Trophoblast cell (in vitro differentiated cells and primary cell): ENCODE measurements around the gene LBX2.

ENCODE experiments used
- DNase-seq, 2 donors: peaks; one replicate each; pipeline ENCODE4 v3.0.0-alpha.2; 2016
- H2AFZ ChIP-seq: 2 replicates; pipeline ENCODE4 v1.6.1; 2013; ENCODE audit warnings: low read length, moderate library complexity, mild to moderate bottlenecking; ENCODE audit not compliant: insufficient read depth, poor library complexity
- H2AK5ac ChIP-seq: 2 replicates; pipeline ENCODE4 v1.6.1; 2013; ENCODE audit warnings: mild to moderate bottlenecking, low read length
- H2BK120ac ChIP-seq: 2 replicates; pipeline ENCODE4 v1.6.1; 2013; ENCODE audit warnings: low read length, mild to moderate bottlenecking, moderate library complexity; ENCODE audit not compliant: insufficient read depth, poor library complexity
- H2BK12ac ChIP-seq: 2 replicates; pipeline ENCODE4 v1.6.1; 2013; ENCODE audit warnings: mild to moderate bottlenecking, low read length, moderate library complexity
- H2BK5ac ChIP-seq: 2 replicates; pipeline ENCODE4 v1.6.1; 2013; ENCODE audit warnings: low read length, low read depth, moderate library complexity, mild to moderate bottlenecking; ENCODE audit not compliant: poor library complexity
- H3K14ac ChIP-seq: 2 replicates; pipeline ENCODE4 v1.6.1; 2013; ENCODE audit warnings: mild to moderate bottlenecking, low read length
- H3K18ac ChIP-seq: 2 replicates; pipeline ENCODE4 v1.6.1; 2013; ENCODE audit warnings: mild to moderate bottlenecking, low read length
- H3K23ac ChIP-seq: 2 replicates; pipeline ENCODE4 v1.6.1; 2013; ENCODE audit warnings: low read length
- H3K27ac ChIP-seq: 2 replicates; pipeline ENCODE4 v1.5.1; 2013; ENCODE audit warnings: low read depth, mild to moderate bottlenecking, inconsistent platforms, low read length, moderate library complexity
- H3K27me3 ChIP-seq: 2 replicates; pipeline ENCODE4 v1.6.1; 2013; ENCODE audit warnings: inconsistent platforms, mild to moderate bottlenecking, low read length, moderate library complexity; ENCODE audit not compliant: insufficient read depth
- H3K36me3 ChIP-seq, 2 experiments: 1 replicate in 1 of 2; 2 replicates in 1 of 2; pipeline ENCODE4 v1.6.1; 2013; ENCODE audit warnings: low read length in 2 of 2, mild to moderate bottlenecking in 2 of 2, moderate library complexity in 1 of 2; ENCODE audit not compliant: insufficient read depth in 2 of 2, control insufficient read depth in 1 of 2
- H3K4ac ChIP-seq: 2 replicates; pipeline ENCODE4 v1.6.1; 2013; ENCODE audit warnings: low read depth, mild to moderate bottlenecking, low read length, moderate library complexity
- H3K4me1 ChIP-seq, 2 experiments: 1 replicate in 1 of 2; 2 replicates in 1 of 2; pipeline ENCODE4 v1.6.1; 2013; ENCODE audit warnings: low read length in 2 of 2, mild to moderate bottlenecking in 2 of 2, moderate library complexity in 1 of 2; ENCODE audit not compliant: insufficient read depth in 2 of 2, control insufficient read depth in 1 of 2
- H3K4me2 ChIP-seq: 2 replicates; pipeline ENCODE4 v1.6.1; 2013; ENCODE audit warnings: inconsistent platforms, mild to moderate bottlenecking, low read length, moderate library complexity
- H3K4me3 ChIP-seq: 2 replicates; pipeline ENCODE4 v1.5.1; 2013; ENCODE audit warnings: mild to moderate bottlenecking, low read depth, low read length, inconsistent platforms
- H3K79me1 ChIP-seq: one replicate; pipeline ENCODE4 v1.6.1; 2013; ENCODE audit warnings: low read length
- H3K79me2 ChIP-seq: 2 replicates; pipeline ENCODE4 v1.6.1; 2013; ENCODE audit warnings: low read length, mild to moderate bottlenecking; ENCODE audit not compliant: control insufficient read depth, insufficient read depth, poor library complexity
- H3K9ac ChIP-seq: 2 replicates; pipeline ENCODE4 v1.6.1; 2013; ENCODE audit warnings: mild to moderate bottlenecking, low read length
- H3K9me3 ChIP-seq: 2 replicates; pipeline ENCODE4 v1.6.1; 2013; ENCODE audit warnings: low read depth, mild to moderate bottlenecking, control low read depth, inconsistent platforms, low read length; ENCODE audit not compliant: insufficient read depth
- H4K12ac ChIP-seq: 2 replicates; pipeline ENCODE4 v1.6.1; 2013; ENCODE audit warnings: low read depth, mild to moderate bottlenecking, low read length, moderate library complexity
- H4K8ac ChIP-seq: 2 replicates; pipeline ENCODE4 v1.6.1; 2013; ENCODE audit warnings: low read depth, mild to moderate bottlenecking, low read length, moderate library complexity
- H4K91ac ChIP-seq: one replicate; pipeline ENCODE4 v1.6.1; 2013; ENCODE audit warnings: low read depth, mild to moderate bottlenecking, low read length, moderate library complexity
- WGBS: extraction: QIAGEN DNeasy Blood & Tissue Kit; methylation state at CpG from one replicate; pipeline ENCODE4 v1.1.7; 2013; ENCODE audit warnings: missing lambda C conversion rate; ENCODE audit not compliant: insufficient read length, insufficient coverage; ENCODE audit errors: extremely low coverage; 5-methylcytosine and 5-hydroxymethylcytosine counted together

LBX2 gene

GRCh38 chr2:74507145-74507925 is 7.9 kb upstream of the LBX2 start, which contains the start of gene PCGF1:
Gene PCGF1 (minus strand): TSS chr2:74507695. CDS start chr2:74507668, 27 bp downstream.
- peak within 1 kb of the TSS; percentile 94 for H2BK120ac ChIP-seq
- peaks cover 16% of the 10 kb centered on the region for H3K79me2 ChIP-seq
- no CpG with 5 or more reads among the region's 56 CpGs for WGBS
- H2AFZ ChIP-seq = peak within 1 kb of the TSS; percentile 98
- H3K14ac ChIP-seq = peak within 1 kb of the TSS; percentile 99
- peak within 1 kb of the TSS; percentile 98 for H3K27ac ChIP-seq
- peaks cover 36% of the 10 kb centered on the region for H3K27me3 ChIP-seq
- peak within 1 kb of the TSS; percentile 98 for H3K4me3 ChIP-seq
- H2BK5ac ChIP-seq = peak within 1 kb of the TSS; percentile 95
- peak within 1 kb of the TSS; percentile 7 for H2BK12ac ChIP-seq
- H3K79me1 ChIP-seq = peaks cover 27% of the 10 kb centered on the region
- H2AK5ac ChIP-seq = peak within 1 kb of the TSS; percentile 80
- H4K91ac ChIP-seq = peak within 1 kb of the TSS; percentile 99
- peak; percentile 99 to 100 for DNase-seq
- peak within 1 kb of the TSS; percentile 96 for H3K9ac ChIP-seq
- peak within 1 kb of the TSS; percentile 93 for H4K12ac ChIP-seq
- H3K36me3 ChIP-seq = peaks cover 8 to 11% of the 10 kb centered on the region in 2 experiments
- no peak within 1 kb of the TSS for H3K23ac ChIP-seq
- H3K9me3 ChIP-seq = peaks cover 2% of the 10 kb centered on the region
- H3K18ac ChIP-seq = peak within 1 kb of the TSS; percentile 97
- peak within 1 kb of the TSS; percentile 88 for H3K4ac ChIP-seq
- peaks cover 19 to 20% of the 10 kb centered on the region in 2 experiments for H3K4me1 ChIP-seq
- H4K8ac ChIP-seq = peak within 1 kb of the TSS; percentile 98
- peak within 1 kb of the TSS; percentile 95 for H3K4me2 ChIP-seq

- Histone ChIP-seq H3K4me3 (no peak overlapping the region), H3K4me2 (no peak overlapping the region), H3K4me1 (peaks cover 19 to 24% of the 10 kb centered on the region in 2 experiments), H3K27ac (no peak overlapping the region), H3K9ac (no peak overlapping the region), H4K8ac (no peak overlapping the region), H4K91ac (no peak overlapping the region), H3K36me3 (peaks cover 8 to 11% of the 10 kb centered on the region in 2 experiments), H4K12ac (no peak overlapping the region), H2BK120ac (no peak overlapping the region), H2BK5ac (no peak overlapping the region), H3K27me3 (peaks cover 39% of the 10 kb centered on the region), H3K18ac (no peak overlapping the region), H3K79me2 (peaks cover 16% of the 10 kb centered on the region), H3K9me3 (peaks cover 2% of the 10 kb centered on the region), H2AK5ac (no peak overlapping the region), H2BK12ac (no peak overlapping the region), H2AFZ (no peak overlapping the region), H3K14ac (no peak overlapping the region), H3K4ac (no peak overlapping the region), H3K79me1 (peaks cover 28% of the 10 kb centered on the region), H3K23ac (no peak overlapping the region)
- DNase-seq = no peak
- WGBS = no CpG with 5 or more reads among the region's 14 CpGs
Measured at GRCh38 chr2:74505448-74506246, 6.2 kb upstream of the LBX2 start.

- WGBS = no CpG with 5 or more reads among the region's 3 CpGs
- Histone ChIP-seq H3K23ac (no peak overlapping the region), H3K14ac (no peak overlapping the region)
Measured at GRCh38 chr2:74504591-74504990, 5.2 kb upstream of the LBX2 start.

More at GRCh38 chr2:74504591-74504990, 5.2 kb upstream of the LBX2 start:
- no peak overlapping the region for H2BK120ac ChIP-seq
- no peak overlapping the region for H2AK5ac ChIP-seq
- no peak overlapping the region for H4K12ac ChIP-seq
- H4K8ac ChIP-seq = no peak overlapping the region
- no peak overlapping the region for H3K4me3 ChIP-seq
- H3K9me3 ChIP-seq = peaks cover 2% of the 10 kb centered on the region
- DNase-seq = no peak
- H2BK12ac ChIP-seq = no peak overlapping the region
- no peak overlapping the region for H3K27ac ChIP-seq
- no peak overlapping the region for H3K18ac ChIP-seq
- no peak overlapping the region for H3K9ac ChIP-seq
- no peak overlapping the region for H3K4ac ChIP-seq
- H3K4me1 ChIP-seq = peaks cover 19 to 24% of the 10 kb centered on the region in 2 experiments
- H4K91ac ChIP-seq = no peak overlapping the region
- peaks cover 8 to 11% of the 10 kb centered on the region in 2 experiments for H3K36me3 ChIP-seq
- H3K79me2 ChIP-seq = peaks cover 16% of the 10 kb centered on the region
- no peak overlapping the region for H2AFZ ChIP-seq
- H2BK5ac ChIP-seq = no peak overlapping the region
- no peak overlapping the region for H3K4me2 ChIP-seq
- H3K27me3 ChIP-seq = peaks cover 43% of the 10 kb centered on the region
- H3K79me1 ChIP-seq = peaks cover 28% of the 10 kb centered on the region
